Choroid plexus epithelial cell (primary cell): ENCODE data around the gene KIF13A.
"Not testable (repeated sequence)": the region's sequence is repeated elsewhere in the genome, so short reads cannot be mapped to it uniquely, and the experiment has no call there.

ENCODE experiments used
- DNase-seq: peaks from one replicate; pipeline ENCODE4 v3.0.0-alpha.2; 2010; ENCODE audit warnings: low read depth
- H3K4me3 ChIP-seq: 2 replicates; pipeline ENCODE4 v1.5.1; 2011; ENCODE audit warnings: low read depth, mild to moderate bottlenecking, control low read depth, low read length, moderate library complexity
- CTCF ChIP-seq: conservative IDR thresholded peaks from 2 replicates; pipeline ENCODE4 v1.5.1; 2011; ENCODE audit warnings: low read depth, mild to moderate bottlenecking, control low read depth, inconsistent platforms, low read length, moderate library complexity

The KIF13A gene

GRCh38 chr6:18025596-18025995, 38.2 kb upstream of the KIF13A start:
- no peak for TF ChIP-seq CTCF
- no peak overlapping the region for H3K4me3 ChIP-seq
- DNase-seq, result no peak

DNA sequence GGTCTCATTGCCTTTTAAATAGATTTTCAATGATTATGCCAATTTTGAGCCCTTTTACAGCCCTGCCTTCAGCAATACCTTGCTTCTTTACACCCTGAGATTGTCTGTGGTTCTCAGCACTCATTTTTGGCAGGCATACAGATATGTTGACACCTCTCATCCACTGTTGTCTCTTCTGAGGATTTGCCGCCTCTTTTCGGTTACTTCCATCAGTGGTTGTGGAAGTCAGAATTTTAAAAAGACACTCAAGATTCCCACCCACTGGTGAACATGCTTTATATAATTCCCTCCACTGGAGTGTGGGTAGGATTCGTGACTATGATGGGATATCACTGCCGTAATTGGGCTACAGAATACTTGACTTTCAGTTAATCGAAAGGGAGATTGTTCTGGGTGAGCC, 37.4 kb upstream of the KIF13A start:
- TF ChIP-seq CTCF, result no peak
- DNase-seq, result no peak
- H3K4me3 ChIP-seq, result no peak overlapping the region

DNA sequence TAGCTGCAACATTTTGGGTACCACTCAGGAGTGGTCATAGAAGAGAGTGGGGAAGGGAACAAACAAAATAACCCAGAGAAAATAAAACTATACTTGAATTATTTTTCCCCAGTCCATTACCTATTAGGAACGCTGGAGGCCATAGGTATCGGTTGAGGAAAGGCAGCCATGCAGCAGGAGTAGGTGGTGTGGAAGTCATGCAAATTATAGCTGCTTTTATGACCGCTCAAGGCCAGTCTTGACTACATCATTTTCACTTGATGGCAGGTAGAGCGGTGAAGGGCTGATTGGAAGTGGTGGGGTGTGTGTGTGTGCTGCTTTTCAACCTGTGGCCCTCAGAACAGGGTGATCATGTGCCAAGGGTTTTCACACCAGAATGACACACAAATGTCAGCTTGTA, 36.5 kb upstream of the KIF13A start:
- no peak overlapping the region for H3K4me3 ChIP-seq
- TF ChIP-seq CTCF, result no peak
- no peak for DNase-seq

DNA sequence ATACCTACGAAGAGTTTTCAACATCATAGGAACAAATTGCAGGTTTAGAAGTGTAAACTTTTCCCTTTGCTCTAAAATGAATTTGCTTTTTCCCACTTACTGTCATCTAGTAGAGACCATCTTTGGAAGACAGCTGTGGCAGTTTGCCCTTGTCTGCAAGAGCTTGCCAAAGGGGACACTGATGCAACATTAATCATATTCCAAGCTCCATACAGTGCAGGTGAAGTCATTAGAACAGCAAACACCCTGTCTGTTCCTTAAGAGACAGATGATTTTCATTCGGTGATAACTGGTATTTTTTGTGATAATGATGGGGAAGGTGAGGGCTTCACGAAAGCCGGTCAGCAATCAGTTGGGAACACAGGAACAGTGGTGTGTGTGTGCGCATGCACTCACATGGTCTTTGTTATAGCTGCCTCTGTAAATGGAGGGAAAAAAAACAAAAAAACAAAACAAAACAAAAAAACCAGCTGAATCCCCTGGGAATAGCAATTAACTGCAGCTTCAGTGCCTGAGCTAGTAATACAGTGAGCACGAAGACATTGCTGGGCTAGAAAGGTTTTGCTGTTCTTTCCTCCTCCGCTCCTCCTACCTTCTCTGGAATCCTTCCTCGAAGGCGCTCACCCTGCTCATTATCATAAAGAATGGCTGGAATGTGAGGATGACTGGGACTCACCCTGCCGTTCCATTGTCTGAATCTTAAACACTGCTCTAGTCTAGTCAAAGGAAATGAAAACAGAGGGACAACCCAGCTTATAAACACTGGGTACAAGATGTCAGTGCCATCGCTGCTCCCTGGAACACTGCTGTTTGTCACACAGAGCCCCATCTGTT, 35.2 kb upstream of the KIF13A start:
- no peak overlapping the region for H3K4me3 ChIP-seq
- DNase-seq, result peak; percentile 66
- no peak for TF ChIP-seq CTCF

- no peak for TF ChIP-seq CTCF
- no peak for DNase-seq
- H3K4me3 ChIP-seq, result no peak overlapping the region
These were observed 33.9 kb upstream of the KIF13A start for GRCh38 chr6:18021166-18021850.

- H3K4me3 ChIP-seq, DNase-seq: not testable (repeated sequence)
These were observed 33.1 kb upstream of the KIF13A start for GRCh38 chr6:18020545-18020944.

DNA sequence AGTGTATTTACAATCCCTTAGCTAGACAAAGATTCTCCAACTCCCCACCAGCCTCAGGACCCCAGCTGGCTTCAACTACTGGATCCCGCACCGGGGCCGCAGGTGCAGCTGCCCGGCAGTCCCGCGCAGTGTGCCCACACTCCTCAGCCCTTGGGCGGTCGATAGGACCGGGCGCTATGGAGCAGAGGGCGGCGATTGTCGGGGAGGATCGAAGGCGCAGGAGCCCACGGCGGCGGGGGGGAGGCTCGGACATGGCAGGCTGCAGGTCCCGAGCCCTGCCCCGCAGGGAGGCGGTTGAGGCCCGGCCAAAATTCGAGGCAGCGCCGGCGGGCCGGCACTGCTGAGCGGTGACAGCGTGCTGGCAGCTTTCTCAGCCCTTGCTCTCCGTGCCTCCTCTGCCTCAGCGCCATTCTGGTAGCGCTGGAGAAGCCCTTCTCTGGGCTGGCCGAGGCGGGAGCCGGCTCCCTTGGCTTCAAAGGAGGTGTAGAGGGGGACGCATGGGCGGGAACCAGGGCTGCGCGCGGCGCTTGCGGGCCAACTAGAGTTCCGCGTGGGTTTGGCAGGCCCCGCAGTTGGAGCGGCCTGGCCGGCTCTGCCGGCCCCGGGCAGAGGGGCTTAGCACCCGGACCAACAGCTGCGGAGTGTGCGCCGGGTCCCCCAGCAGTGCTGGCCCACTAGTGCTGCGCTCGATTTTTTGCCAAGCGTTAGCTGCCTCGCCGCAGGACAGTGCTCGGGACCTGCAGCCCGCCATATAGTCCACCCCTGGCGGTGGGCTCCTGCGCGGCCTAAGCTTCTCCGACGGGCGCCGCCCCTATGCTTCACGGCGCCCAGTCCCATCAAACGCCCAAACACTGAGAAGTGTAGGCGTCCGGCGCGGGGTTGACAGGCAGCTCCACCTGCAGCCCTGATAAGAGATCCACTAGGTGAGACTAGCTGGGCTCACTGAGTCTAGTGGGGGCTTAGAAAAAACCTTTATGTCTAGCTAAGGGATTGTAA, 32.4 kb upstream of the KIF13A start:
- DNase-seq, result no peak
- no peak for TF ChIP-seq CTCF
- H3K4me3 ChIP-seq, result peak overlapping the region; percentile 28

DNA sequence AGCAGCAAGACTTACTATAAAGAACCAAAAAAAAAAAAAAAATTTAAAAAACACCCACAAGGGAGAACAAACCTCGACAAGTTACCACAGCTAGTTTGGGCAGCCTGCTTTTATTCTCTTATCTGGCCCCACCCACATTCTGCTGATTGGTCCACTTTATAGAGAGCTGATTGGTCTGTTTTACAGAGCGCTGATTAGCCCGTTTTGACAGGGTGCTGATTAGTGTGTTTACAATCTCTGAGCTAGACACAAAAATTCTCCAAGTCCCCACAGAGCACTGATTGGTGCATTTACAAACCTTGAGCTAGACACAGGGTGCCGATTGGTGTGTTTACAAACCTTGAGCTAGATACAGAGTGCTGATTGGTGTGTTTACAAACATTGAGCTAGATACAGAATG, 31.7 kb upstream of the KIF13A start:
- not testable (repeated sequence) for H3K4me3 ChIP-seq, DNase-seq
